ENCODE data around the gene ADRA2C.

- TF ChIP-seq CTCF (IDR thresholded peaks at IDR 0.05) (no peak), ZFX (IDR thresholded peaks at IDR 0.05; ENCODE audit: borderline replicate concordance) (no peak)
Measured at GRCh38 chr4:3719191-3719590, 47.0 kb upstream of the ADRA2C start.
